Medulla oblongata (tissue), 1 donor: ENCODE data around the gene PAIP2B.
"Not testable (repeated sequence)": the region's sequence is repeated elsewhere in the genome, so short reads cannot be mapped to it uniquely, and the experiment has no call there.

Experiments
- DNase-seq: peaks from one replicate; pipeline ENCODE4 v3.0.0-alpha.2; 2015; ENCODE audit errors: extremely low spot score

Gene PAIP2B, protein sequence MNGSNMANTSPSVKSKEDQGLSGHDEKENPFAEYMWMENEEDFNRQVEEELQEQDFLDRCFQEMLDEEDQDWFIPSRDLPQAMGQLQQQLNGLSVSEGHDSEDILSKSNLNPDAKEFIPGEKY

GRCh38 chr2:71226965-71227560 lies at the start of gene PAIP2B:
TSS of gene PAIP2B (minus strand) at chr2:71227103. CDS start at chr2:71202589, 24,514 bp downstream.
- peak; percentile 100 for DNase-seq

DNA sequence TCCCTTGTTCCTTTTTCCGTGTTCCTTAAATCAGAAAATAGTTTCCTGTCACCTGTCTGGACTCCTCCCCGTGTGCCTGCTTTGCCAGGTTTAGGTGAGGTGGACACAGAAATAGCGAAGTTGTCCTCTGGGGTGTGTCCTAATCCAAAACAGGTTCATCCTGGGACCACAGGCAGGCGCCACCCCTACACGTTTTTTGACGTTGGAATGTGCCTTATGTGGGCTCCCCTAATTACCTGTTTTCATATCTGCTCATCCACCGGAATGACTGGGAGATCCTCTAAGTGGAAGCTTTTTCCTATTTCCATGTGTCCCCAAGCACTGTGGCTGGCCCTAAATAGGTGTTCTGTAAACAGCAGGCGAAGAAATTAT lies 49.0 kb upstream of the PAIP2B start:
- DNase-seq, result no peak

GRCh38 chr2:71269511-71270090 lies 42.7 kb upstream of the PAIP2B start:
- no peak for DNase-seq

GRCh38 chr2:71263386-71263785 lies 36.5 kb upstream of the PAIP2B start:
- no peak for DNase-seq

DNA sequence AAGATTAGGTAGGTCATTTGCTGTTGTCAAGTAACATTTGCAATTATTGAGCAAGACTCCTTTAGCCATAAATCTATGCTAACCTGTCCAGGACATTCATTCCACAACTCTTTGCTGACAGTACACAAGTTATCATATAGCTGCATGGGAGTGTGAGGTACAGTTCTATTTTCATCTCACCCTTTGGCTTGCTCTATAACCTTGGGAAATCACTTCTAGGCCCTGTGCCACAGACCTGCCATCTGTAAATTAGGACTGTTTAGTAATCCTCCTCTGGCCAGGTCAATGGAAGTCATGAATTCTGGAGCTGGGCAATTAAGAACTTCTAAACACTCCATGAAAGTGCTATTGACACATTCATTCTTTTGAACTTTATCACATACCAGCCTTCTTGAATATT lies 34.6 kb upstream of the PAIP2B start:
- no peak for DNase-seq

- peak; percentile 89 for DNase-seq
Observed at GRCh38 chr2:71256421-71256820, 29.5 kb upstream of the PAIP2B start.

- no peak for DNase-seq
Observed at GRCh38 chr2:71254776-71255175, 27.9 kb upstream of the PAIP2B start.

GRCh38 chr2:71254078-71254477 lies 27.2 kb upstream of the PAIP2B start:
- no peak for DNase-seq

GRCh38 chr2:71253476-71253875 lies 26.6 kb upstream of the PAIP2B start:
- no peak for DNase-seq

DNA sequence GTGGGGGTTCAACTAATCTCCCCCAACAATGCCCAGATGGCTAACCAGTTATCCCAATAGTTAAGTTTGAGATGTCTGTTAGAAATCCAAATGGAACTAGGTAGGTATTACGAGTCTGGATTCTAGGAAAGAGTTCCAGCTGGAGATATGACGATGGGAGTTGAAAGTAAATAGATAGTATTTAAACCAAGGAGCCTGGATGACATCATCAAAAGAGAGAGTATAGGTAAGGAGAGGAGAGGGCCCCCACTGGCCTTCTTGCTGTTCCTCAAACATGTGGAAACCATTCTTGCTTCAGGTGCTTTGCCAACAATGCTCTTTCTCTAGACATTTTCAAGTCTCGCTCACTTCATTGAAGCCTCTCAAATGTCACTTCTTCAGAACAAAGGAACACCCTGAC lies 26.0 kb upstream of the PAIP2B start:
- DNase-seq, result no peak

GRCh38 chr2:71250935-71251334 lies 24.0 kb upstream of the PAIP2B start:
- DNase-seq, result no peak

- DNase-seq, result no peak
Observed at GRCh38 chr2:71244302-71244660, 17.4 kb upstream of the PAIP2B start.

GRCh38 chr2:71243634-71244301 lies 16.9 kb upstream of the PAIP2B start:
- DNase-seq, result peak; percentile 27

DNA sequence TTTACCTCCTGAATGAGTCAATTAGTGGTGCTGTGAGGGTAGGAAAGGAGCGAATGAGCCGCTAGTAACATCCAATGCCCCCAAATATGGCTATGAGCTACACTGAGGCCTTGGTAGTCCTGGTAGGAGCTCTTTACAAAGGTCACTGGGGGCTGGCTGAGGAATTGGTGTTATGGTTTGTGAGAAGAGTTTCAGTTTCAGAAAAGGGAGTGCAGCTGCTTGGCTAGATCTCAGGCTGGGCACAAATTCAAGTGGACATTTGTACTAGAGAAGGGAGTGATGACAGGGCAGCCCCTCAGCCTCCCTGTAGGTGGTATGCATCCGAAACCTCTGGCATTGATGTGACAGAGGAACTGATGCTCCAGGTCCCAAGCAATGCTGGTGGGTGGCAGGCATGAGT lies 13.9 kb upstream of the PAIP2B start:
- DNase-seq, result peak; percentile 27

DNA sequence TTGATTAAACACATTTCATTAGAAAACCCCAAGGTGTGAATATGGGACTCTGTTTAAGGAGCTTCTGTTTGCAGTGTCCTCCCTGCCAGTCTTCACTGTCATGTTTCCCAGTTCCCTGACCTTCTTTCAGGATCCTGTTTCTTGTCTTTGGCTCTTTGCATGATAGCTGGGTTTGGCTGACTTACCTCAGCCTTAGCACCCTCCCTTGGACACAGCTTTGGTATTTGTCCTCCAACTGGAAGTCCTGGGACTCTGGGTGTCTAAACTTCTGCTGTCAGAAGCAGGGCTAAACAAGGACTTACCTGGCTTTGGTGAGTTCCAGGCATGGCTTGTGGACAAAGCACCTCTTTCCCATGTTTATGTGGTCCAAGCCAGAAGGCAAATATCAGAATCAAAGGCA lies 11.2 kb upstream of the PAIP2B start:
- DNase-seq, result no peak

DNA sequence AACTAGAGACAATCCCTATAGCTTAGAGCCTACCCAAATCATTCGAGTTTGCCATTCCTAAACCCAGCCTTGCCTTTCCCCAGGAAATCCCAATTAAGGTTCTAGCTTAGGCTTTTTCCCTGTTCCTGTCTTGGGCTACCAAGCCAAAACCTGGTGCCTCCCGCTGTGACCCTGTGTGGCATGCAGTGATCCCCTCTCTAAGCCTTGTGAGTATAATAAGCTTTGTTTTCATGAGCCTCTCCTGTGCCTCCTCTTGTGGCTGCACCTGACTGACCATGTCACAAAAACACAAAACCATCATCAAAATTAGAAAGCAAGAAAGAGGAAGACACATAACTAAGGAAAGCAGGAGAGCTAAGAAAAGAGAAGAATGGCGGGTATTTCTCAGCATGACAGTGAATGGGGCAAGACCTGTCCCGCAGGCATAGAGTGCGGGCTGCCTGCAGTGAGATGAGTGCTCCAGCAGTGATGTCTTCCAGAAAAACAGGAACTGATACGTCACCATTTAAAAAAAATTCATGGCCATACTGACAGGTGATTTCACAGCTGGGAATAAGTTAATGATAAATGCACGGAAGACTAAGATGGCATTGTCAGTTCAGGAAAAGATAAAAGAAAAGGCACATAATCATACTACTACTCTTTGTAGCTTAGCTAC lies 9.2 kb upstream of the PAIP2B start:
- DNase-seq, result no peak

- DNase-seq, result not testable (repeated sequence)
Observed at GRCh38 chr2:71233072-71233471, 6.2 kb upstream of the PAIP2B start.

GRCh38 chr2:71226096-71226964 lies 573 bp downstream of the PAIP2B start:
- peak; percentile 44 for DNase-seq

DNA sequence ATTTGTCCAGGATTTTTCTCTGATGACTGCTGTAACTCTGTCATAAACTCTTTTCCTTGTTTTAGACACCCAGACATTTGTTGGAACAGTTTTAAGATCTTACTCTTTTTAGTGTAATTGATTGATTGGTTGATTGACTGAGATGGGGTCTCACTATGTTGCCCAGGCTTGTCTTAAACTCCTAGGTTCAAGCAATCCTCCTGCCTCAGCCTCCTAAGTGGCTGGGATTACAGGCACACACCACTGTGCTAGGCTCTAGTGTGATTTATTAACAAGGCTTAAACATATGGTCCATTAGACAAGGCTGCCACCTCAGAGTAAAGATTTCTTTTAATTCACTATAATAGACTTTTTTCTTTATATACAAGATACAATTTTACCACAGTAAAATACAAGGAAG lies 2.0 kb downstream of the PAIP2B start:
- no peak for DNase-seq

DNA sequence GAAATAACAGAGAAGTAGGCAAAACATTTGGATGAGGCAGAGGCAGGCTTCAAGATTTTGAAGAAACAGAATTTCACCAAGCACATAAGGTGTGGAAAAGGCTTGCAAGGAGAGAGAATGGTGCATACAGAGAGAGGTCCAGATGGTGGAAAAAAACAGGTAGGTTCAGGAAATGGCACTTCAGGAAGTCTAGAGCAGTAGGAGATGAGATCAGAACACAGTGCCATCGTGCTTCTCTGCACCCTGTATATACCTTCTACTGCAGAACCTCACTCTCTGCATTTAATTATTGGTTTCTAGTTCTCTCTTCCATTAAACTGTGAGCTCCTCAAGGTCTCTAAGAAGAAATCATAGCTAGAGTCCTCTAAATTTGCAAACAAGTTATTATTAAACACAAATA lies 2.4 kb downstream of the PAIP2B start:
- DNase-seq, result no peak

GRCh38 chr2:71223767-71224333 lies 3.1 kb downstream of the PAIP2B start:
- peak; percentile 92 for DNase-seq
